Gastrocnemius medialis (tissue), 4 donors: Measurements from ENCODE around the gene KLHL13.

Source experiments
- POLR2A ChIP-seq, 2 donors: fragments of 450-650 bp; IDR thresholded peaks; one replicate each; pipeline ENCODE4 v1.6.1; 2017; ENCODE audit warnings: antibody characterized with exemption in 2 of 2, mild to moderate bottlenecking in 2 of 2, moderate library complexity in 2 of 2
- TF ChIP-seq, protein P1 (sequence below), 5 experiments: fragments of 450-650 bp in 3 of 5; fragments of 200-600 bp in 2 of 5; sonication (generic) in 2 of 5; IDR thresholded peaks in 4 of 5; conservative IDR thresholded peaks in 1 of 5; 1 replicate in 4 of 5; 2 replicates in 1 of 5; pipeline ENCODE4 v1.5.1; 2016 to 2019; ENCODE audit warnings: antibody characterized with exemption in 5 of 5, mild to moderate bottlenecking in 3 of 5, moderate library complexity in 3 of 5

DNA sequence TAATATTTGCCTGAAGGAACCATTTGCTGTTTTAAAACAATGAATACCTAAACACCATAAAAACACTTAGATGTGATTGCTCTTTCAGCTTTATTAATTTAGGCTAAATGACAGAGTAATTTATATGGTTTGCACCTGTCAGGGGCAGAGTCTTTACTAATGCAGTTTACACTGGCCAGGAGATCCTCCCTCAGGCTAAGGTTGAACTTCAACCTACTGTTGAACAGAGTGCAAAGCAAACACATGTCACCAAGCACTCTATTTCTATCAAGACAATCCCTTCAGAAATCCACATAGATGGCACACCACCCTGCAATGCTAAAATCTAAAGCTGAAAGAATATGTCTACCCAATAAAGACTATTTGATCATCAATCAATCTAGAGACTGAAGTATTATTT, 147.3 kb downstream of the KLHL13 start:
- no peak for TF ChIP-seq POLR2A (IDR thresholded peaks at IDR 0.05)
- TF ChIP-seq, protein P1, sequence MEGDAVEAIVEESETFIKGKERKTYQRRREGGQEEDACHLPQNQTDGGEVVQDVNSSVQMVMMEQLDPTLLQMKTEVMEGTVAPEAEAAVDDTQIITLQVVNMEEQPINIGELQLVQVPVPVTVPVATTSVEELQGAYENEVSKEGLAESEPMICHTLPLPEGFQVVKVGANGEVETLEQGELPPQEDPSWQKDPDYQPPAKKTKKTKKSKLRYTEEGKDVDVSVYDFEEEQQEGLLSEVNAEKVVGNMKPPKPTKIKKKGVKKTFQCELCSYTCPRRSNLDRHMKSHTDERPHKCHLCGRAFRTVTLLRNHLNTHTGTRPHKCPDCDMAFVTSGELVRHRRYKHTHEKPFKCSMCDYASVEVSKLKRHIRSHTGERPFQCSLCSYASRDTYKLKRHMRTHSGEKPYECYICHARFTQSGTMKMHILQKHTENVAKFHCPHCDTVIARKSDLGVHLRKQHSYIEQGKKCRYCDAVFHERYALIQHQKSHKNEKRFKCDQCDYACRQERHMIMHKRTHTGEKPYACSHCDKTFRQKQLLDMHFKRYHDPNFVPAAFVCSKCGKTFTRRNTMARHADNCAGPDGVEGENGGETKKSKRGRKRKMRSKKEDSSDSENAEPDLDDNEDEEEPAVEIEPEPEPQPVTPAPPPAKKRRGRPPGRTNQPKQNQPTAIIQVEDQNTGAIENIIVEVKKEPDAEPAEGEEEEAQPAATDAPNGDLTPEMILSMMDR (IDR thresholded peaks at IDR 0.05 in 4 of 5, conservative IDR thresholded peaks at IDR 0.05 in 1 of 5), result no peak
